Activated naive CD4-positive, alpha-beta T cell treated with anti-CD3 and anti-CD28 coated beads, Interleukin-2, amount 50 U/mL, for 16 hours (primary cell): Measurements from ENCODE around the gene TMEM167A.

ENCODE experiments used
- DNase-seq: peaks from one replicate; pipeline ENCODE4 v3.0.0-alpha.2; 2020

The TMEM167A gene, protein sequence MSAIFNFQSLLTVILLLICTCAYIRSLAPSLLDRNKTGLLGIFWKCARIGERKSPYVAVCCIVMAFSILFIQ

DNA sequence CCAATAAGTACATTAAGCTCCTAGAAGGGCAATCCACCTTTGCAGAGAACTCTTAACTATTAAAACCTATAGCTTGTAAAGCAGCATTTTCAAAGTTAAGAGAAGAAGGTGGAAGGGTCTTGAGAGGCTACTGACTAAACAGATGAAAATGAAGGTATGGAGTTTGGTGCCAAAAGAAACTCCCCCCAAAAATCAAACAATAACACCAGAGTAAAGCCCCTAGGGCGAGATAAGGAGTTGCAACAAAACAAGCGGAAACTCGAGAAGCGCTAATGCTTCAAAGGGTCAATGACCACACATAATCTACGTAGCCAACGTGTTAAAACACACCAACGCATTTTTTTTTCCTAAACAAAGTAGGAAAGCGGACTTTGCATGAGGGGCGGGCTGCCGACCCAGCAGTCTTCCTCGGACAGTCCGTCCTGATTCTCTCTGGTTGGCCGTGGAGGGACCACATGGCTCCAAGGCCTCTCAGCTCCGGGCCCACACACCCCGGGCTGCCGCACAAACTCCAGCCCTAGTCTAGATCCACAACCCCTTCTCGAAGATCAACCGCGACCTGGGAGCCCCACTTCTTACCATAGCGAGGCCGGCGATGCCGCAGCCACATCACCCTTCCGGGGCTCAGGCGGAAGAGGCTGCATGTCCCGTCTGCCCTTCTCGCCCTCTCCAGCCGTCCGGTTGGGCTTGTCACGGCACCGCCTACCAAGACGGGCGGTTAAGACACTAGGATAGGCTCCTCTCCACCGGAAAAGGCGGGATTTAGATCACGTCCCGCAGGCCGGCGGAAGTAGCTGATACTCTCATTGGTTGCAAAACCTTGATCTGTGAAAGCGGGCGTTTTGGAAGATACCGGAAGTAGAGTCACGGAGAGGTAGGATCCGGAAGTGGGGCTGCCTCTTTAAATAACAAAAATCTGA, at the start of gene TMEM167A, which contains the start of gene XRCC4:
TSS of gene TMEM167A (minus strand) at position 653 of the 920 bp plus-strand sequence. CDS start at position 582, 71 bp downstream.
TSS of gene XRCC4 (plus strand) at position 806 of the 920 bp plus-strand sequence. CDS start 27,373 bp downstream, outside the sequence.
- peak; percentile 92 for DNase-seq

DNA sequence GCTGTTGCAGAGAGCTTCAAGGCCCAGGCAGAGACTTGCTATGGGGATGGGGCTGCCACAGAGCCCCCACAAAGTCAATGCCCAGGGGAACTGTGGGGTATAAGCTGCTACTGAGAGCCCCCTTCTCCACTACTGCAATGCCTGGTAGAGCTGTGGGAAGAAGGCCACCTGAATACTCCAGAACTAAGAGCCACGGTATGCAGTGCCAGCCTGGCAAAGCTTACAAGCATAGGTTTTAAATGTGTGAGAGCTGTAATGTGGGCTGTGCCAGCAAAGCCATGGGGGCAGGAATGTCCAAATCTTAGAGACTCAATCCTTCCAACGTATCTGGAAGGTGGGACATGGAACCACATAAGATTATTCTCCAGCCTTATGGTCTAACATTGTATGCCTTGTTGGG, 49.3 kb upstream of the TMEM167A start:
- no peak for DNase-seq

DNA sequence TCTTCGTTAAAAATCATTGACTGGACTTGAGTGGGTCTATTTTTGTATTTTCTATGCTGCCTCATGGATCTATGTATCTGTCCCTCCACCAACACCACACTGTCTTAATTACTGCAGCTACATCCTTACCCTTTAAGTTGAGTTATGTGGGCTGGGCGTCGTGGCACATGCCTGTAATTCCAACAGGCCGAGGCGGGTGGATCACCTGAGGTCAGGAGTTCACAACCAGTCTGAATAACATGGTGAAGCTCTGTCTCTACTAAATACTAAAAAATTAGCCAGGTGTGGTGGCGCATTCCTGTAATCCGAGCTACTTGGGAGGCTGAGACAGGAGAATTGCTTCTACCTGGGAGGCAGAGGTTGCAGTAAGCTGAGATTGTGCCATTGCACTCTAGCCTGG, 48.4 kb upstream of the TMEM167A start:
- DNase-seq, result no peak

DNA sequence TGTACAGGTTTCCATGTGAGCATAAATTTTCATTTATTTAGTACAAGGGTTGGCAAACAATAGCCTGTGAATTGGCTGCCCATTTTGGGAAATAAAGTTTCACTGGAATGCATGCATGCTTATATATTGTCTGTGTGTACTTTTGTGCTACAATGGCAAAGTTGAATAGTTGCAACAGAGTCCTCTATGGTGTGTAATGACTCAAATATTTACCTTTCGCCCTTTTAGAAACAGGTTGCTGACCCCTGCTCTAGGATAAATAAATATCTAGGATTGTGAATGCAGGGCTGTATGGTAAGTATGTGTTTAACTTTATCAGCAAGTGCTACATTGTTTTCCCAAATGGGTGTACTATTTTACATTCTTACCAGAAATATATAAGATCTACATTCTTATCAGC, 47.4 kb upstream of the TMEM167A start:
- DNase-seq, result no peak

DNA sequence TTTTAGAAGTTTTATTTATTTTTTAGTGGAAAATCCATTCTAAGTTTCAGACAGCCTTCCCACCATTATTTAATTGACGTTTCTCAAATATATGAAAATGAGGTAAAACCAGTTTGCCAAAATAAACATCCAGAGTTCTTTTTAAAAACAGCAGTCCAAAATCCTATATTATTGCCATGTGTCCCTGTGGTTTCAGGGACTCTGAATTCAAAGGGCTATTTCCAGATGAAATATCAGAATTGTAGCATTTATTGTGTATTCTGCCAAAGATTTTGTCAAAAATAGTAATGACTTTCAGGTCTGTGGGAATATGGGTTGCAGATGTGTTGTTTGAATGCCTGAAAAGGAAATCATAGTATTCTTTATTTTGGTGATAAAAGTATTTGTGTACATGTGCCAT, 41.8 kb upstream of the TMEM167A start:
- no peak for DNase-seq

DNA sequence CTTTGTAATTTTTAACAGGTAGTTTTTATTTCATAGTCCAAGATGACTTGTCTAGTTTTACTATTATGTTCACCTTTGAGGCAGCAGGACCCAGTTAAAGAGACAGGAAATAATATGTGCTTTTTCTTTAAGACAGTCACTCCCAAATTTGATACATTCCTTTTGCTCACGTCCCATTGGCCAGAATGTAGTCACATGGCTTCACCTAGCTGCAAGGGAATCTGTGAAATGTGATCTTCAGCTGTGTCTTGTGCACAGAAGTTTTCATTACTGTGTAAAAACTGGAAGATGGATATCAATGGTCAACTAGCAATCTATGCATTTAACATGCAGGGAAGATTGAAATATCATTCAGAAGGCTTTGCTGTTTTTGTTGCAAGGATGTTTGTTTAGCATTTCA, 41.3 kb upstream of the TMEM167A start:
- no peak for DNase-seq

DNA sequence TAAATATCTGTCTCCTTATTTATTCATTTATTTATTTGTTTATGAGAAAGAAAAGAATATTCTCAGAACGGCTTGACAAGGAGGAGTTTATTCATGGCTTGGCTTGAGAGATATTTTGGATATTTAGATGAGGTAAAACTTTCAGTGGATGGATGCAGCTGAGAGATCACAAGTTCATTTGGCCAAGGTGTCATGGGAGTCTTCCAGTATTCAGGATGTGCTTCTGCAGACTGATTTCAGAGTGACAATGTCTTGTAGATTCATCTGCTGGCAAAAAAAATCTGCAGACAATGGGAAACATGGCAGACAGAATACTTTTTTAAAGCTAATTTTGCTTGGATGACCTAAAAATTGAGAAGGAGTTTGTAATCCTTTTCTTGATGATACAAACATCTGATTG, 38.6 kb upstream of the TMEM167A start:
- DNase-seq, result no peak

DNA sequence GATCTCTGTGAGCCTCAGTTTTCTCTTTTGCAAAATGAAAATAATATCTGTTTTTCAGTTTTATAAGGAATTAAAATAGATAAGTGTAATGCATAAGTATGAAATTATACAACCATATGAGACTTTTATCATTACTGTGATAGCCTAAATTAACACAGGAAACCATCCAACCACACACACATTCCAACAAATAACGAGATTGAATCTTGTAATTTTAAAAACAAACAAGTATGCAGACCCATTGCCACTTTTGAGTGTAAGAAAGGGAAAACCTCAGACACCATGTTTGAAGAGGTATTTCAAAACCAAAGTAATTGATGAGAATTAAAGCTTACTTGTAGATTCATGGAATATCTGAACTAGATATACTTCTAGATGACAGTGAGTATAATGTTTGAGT, 32.2 kb upstream of the TMEM167A start:
- no peak for DNase-seq

DNA sequence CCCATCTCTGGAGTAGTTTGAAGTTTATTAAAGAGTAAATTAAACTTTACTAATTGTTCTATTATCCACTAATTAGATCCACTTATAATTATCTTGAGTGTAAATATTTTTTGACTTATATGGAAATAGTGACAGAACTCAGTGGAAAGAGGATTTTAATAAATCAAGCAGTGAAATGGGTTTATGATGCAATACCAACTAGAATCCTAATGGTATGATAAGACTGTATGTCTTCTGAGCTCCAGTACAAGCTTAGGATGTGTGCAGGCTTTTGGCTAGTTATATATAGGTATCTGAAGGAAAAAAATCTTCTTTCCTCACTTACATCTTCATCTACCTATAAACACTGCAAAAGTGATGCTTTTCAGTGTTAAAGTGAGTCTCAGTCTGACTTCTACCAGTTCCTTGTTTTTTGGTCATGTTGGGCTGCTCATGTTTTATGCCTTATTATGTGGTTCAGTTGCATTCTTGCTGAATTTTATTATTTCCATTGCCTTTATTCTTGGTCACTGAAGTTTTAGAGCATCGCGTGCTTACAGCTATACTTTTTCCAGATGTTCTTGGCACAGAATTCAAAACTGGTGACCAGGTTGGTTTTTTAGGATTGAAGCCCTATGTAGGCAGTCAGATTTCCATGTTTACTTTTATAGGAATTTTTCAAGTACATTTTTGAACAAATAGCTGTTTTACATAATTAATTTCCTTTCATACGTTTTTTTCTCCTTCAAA, 30.7 kb upstream of the TMEM167A start:
- no peak for DNase-seq

DNA sequence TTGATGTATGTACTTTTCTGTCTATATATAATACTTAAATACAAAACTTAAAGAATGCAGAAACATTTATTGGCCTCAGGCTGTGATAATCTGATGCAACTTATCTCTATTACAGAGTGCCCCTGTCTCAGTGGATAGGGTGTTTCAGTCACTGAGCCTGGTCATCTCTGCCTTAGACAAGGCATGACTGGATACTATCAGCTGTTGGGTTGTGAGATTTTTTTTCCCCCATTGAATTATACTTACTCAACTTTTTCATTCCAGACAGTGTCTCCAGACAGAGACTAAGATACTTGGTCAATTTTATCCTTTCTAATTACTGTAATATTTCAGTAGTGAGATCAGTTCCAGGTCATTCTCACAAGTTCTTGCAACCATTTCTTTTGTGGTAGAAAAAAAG, 26.8 kb upstream of the TMEM167A start:
- no peak for DNase-seq

DNA sequence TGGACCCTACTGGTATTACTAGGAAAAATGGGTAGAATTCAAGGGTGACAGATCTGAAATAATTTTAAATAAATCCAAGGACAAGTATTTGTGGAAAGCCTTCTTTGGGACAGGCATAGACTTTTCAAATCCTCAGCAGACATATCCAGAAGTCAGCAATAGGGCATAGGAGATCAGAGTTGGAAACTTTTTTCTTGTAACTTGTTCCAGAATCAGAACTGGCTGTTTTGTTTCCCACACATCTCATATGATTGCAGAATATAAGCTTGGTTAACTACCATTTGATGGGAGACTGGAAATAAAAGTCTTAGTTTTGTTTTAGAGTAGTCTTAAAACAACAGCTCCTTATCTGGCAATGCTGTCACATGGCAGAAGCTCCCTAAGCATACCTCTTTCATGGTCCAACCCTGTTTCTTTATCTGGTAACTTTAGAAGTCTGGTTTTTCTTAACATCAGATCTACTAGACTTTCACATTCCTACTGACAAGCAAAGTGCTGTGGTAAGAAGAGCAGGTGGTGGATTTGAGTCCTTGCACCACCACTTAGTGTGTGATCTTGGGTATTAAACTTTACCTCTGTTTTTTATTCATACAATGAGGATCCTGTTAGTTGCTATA, 25.3 kb upstream of the TMEM167A start:
- DNase-seq, result no peak

DNA sequence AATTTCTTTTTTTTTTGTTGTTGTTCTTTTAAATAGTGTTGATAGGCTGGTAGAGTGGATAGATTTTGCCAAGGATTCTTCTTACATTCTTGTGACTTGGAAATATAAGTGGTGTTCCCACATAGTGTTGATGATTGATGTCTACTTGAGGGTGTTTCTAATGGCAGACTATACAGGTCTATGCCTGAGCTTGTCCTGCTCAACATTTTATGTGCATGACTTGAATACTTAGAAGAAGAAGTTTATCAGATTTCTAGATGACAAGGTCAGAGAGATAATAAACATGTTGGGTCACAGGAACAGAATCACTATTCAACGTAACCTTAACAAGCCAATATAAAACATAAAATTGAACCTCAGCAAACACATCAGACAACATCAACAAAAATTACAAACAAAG, 24.3 kb upstream of the TMEM167A start:
- no peak for DNase-seq

DNA sequence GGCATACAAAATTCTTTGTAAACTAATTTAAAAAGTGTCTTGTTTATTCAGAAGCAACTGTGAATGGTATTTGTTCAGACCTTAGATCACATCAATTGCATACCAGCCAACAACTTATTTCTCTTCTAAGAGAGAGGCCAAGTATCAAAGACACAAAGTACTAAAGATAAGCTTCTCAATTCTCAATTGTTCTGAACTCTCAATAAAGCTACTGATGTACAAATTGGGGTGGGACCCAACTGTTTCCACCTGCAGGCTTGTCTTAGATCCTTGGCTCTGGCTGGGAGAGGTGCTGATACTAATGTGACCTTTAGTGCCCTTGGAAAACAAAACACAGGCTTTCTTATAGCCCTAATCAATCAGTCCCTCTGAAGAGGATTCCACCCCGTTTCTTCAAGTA, 22.3 kb upstream of the TMEM167A start:
- DNase-seq, result no peak

DNA sequence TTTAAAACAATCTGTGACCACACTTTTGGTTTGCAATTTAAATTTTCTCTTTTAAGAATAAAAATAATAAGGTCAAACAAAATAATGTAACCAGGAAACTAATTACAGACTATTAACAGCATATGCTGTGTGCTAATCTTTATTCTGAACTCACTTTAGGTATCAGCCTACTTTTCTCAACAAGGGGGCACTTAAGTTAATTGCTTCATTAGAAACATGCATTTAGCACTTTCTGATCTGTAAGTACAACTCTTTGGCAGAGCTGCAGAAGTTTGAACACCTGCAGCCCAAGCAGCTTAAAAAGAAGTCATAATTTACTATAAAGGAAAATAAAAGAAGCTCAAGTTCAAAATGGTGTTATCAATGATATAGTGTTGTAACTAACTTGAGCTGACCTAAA, 21.8 kb upstream of the TMEM167A start:
- DNase-seq, result no peak

DNA sequence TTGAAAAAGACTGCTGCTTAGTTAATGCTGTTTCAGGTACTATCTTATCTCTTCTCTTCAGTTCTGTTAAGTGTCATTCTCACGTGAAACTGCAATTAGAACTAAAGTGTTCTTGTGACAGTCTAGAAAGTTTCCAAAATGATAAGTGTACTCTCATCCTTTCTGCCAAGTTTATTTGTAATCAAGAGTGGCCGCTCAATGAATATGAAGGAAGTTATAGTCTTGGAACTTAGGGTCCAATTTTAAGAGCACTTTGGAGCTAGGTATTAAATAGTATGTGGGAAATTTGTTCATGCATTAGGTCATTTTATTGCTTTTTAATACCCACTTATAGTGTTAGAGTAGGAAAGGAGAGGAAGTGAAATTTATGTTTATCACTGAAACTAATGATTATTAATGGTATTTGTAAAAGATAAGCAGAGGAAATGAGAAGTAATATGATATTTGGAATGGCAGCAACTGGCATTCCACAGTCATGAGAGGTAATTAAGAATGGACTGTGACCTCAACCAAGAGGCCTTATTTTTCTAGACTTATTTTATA, 20.6 kb upstream of the TMEM167A start:
- no peak for DNase-seq

DNA sequence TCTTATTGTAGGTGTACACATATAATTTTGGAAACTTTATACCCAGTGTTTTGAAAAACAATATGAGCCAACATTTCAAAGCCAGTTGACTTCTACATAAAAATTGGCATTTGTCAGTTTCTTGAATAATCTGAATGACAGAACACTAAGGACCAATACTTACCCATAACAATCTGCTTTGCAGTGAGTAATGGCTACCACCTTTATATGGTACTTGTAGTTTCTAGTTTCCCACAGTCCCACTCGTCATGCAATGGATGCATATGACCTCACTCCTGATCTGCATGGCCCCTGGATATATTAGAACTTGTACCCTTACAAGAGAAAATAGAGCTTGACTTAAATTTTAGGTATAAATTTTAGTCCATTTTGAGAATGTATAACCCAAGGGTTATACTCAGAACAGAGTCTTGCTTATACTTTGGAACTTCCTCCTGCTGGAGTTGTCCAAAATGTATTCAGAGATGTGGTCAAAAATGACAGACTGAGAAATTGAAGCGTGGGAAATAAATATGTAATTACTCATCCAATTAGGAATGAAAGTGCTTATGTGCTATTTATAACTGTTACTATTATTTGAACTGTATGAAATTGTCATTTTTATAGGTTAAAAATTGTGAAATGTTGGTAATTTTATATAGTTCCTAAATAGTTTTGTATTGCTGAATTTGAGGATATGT, 19.6 kb upstream of the TMEM167A start:
- DNase-seq, result no peak

DNA sequence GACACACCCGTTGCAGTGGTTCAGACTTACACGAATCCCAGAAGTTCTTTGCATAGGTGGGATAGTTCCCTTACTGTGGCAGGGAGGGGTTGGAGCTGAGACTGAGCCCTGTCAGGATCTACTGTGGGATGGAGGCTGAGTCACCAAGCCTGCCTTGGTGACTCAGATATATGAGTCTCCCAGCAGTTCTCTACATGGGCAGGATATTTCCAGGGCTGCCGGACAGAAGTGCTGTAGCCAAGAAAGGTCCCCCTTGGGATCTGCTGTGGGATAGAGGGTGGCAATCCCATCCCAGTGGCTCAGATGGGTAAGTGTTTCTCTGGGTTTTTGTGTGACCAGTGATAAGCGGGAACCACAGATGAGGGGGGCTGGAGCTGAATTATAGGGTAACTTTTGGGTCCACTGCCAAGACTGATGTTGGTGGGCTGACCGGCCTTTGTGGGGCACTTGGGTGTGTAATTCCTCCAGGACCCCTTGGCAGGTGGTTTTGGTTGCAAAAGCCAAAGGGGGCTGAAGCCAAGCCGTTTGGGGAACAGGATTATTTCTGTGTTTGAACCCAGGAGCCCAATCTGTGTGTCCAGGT, 18.9 kb upstream of the TMEM167A start:
- DNase-seq, result no peak

DNA sequence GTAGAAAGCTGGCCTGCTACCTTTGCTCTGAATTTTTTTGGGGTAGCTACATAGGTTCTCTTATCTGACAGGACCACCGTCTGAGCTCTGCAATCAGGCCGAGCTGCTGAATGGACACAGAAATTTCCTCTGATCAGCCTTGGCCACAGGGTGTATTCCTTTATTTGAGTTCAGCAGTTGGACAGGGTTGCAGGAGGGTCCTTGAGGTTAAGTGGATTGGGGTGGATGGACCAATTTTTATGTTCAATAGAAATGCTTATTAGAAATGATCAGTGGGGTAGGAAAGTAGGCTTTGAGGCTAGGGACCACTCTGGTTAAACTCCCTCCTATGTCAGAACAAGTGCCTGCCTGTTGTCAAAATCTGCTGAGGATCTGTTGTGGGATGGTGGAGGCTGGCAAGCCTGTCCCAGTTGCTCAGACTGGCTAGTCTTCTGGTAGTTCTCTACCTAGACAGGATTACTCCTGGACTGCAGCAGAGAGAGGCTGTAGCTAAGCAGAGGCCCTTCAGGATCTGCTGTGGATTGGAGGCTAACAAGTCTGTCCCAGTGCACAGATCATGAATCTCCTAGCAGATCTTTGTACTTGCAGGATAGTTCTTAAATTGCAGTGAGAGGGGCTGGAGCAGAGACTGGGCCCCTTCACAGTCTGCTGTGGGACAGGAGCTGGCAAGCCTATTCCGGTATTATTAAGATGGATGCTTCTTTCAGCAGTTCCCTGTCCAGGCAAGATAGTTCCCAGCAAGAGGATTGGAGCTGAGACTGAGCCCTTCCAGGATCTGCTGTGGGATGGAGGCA, 18.2 kb upstream of the TMEM167A start:
- DNase-seq, result no peak

DNA sequence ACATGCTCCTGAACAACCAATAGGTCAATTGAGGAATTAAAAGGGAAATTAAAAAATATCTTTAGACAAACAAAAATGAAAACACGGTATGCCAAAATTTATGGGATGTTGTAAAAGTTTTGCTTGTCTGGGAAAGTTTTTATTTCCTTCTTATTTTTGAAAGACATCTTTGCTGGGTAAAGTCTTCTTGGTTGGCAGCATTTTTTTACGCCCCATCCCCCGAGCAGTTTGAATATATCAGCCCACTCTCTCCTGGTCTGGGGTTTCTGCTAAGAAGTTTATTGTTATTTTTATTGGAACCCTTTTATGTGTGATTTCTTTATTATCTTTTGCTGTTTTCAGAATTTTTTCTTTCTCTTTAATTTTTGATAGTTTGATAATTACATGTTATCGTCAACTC, 16.5 kb upstream of the TMEM167A start:
- DNase-seq, result no peak

DNA sequence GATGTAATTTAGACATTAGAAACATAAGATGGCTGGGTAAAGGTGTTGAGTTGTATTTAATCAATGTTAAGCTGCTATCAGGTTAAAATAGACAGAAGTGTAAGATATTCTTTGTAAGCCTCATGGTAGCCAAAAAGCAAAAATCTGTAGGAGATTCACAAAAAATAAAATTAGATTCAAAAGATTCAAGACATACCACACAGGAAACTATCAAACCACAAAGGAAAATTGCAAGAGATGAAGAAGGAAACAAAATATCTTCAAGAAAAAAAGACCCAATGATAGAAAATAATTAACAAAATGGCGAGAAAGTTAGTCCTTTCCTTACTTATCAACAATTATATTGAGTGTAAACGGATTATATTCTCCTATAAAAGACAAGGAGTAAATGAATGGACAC, 15.4 kb upstream of the TMEM167A start:
- no peak for DNase-seq

DNA sequence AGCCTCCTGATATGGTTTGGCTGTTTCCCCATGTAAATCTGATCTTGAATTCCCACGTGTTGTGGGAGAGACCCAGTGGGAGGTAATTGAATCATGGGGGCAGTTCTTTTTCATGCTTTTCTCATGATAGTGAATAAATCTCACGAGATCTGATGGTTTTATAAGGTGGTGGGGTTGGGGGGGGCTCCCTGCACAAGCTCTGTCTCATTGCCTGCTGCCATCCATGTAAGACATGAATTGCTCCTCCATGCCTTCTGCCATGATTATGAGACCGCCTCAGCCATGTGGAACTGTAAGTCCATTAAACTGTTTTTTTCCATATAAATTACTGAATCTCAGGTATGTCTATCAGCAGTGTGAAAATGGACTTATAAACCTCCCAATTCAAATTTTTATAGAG, 13.0 kb upstream of the TMEM167A start:
- no peak for DNase-seq
